ENCODE measurements around the gene FHIT. TPM values are rescaled to one million over a fixed set of nuclear protein-coding genes. Genes with fewer than 3 reads are reported as not detected.

Gene FHIT
- total and polyA plus RNA-seq, 4 donors = 2.1 to 14.7 (median 6.6) TPM

GRCh38 chr3:61057464-61057863 is 193.8 kb downstream of the FHIT start:
- Histone ChIP-seq H3K36me3 (ENCODE audit: control insufficient read depth in 4 of 4, insufficient read depth in 3 of 4, low read depth in 1 of 4, low read length in 3 of 4) (no peaks in the 10 kb centered on the region), H3K27me3 (ENCODE audit: control insufficient read depth in 4 of 4, insufficient read depth in 4 of 4, low read length in 3 of 4) (no peaks in the 10 kb centered on the region), H3K4me3 (ENCODE audit: low read depth in 1 of 3, low read length in 3 of 3) (no peak overlapping the region), H3K27ac (ENCODE audit: low read depth in 1 of 2, low read length in 2 of 2) (no peak overlapping the region), H3K9me3 (ENCODE audit: control insufficient read depth in 4 of 4, low read length in 3 of 4) (no peaks in the 10 kb centered on the region), H3K9ac (ENCODE audit: low read depth in 1 of 2, low read length in 2 of 2) (no peak overlapping the region), H3K4me1 (ENCODE audit: control insufficient read depth in 4 of 4, insufficient read depth in 4 of 4, low read length in 3 of 4) (peaks cover 0 to 4% (median 2%) of the 10 kb centered on the region in 4 donors)
- WGBS = 88% methylated on average over 4 of the region's 4 CpGs
- TF ChIP-seq FOXA1 (IDR thresholded peaks at IDR 0.05) (no peak), EGR1 (IDR thresholded peaks at IDR 0.05; ENCODE audit: low read depth in 2 of 2) (no peak), NR2F2 (IDR thresholded peaks at IDR 0.05) (no peak), HNF4A (conservative IDR thresholded peaks at IDR 0.05) (no peak), FOXA2 (IDR thresholded peaks at IDR 0.05) (no peak), ZBTB33 (IDR thresholded peaks at IDR 0.05) (no peak), JUND (IDR thresholded peaks at IDR 0.05) (no peak), TAF1 (conservative IDR thresholded peaks at IDR 0.05) (no peak), HNF4G (IDR thresholded peaks at IDR 0.05) (no peak), GABPA (IDR thresholded peaks at IDR 0.05 in 1 of 2, conservative IDR thresholded peaks at IDR 0.05 in 1 of 2) (no peak), RAD21 (IDR thresholded peaks at IDR 0.05) (no peak), CTCF (IDR thresholded peaks at IDR 0.05; ENCODE audit: low read depth, low read length, missing input control) (no peak)
- TF ChIP-seq, protein P1, sequence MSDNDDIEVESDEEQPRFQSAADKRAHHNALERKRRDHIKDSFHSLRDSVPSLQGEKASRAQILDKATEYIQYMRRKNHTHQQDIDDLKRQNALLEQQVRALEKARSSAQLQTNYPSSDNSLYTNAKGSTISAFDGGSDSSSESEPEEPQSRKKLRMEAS (IDR thresholded peaks at IDR 0.05) = no peak
- no peak for DNase-seq (ENCODE audit: low spot score)

DNA sequence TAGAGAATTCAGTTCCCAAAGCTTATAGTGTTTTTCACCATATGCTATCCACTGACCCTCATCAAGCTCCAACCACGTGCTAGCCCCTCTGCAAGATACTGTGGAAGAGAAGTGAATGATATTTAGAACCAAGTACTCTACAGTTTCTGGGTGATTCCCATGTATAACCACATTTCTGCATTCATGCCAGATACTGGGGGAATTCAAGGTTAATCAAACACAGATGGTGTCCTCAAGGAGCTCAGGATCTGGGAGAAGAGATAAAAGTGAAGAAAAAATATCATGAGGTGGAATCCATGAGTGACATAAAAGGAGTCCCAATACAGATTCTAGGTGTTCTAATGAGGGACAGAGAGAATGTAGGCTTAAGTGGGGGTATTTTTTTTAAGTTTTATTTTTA is 195.8 kb downstream of the FHIT start:
- Histone ChIP-seq H3K27ac (ENCODE audit: low read depth in 1 of 2, low read length in 2 of 2) (no peak overlapping the region), H3K9ac (ENCODE audit: low read depth in 1 of 2, low read length in 2 of 2) (no peak overlapping the region), H3K4me3 (ENCODE audit: low read depth in 1 of 3, low read length in 3 of 3) (no peak overlapping the region), H3K27me3 (ENCODE audit: control insufficient read depth in 4 of 4, insufficient read depth in 4 of 4, low read length in 3 of 4) (no peaks in the 10 kb centered on the region), H3K4me1 (ENCODE audit: control insufficient read depth in 4 of 4, insufficient read depth in 4 of 4, low read length in 3 of 4) (peaks cover 0 to 4% (median 2%) of the 10 kb centered on the region in 4 donors), H3K9me3 (ENCODE audit: control insufficient read depth in 4 of 4, low read length in 3 of 4) (no peaks in the 10 kb centered on the region), H3K36me3 (ENCODE audit: control insufficient read depth in 4 of 4, insufficient read depth in 3 of 4, low read depth in 1 of 4, low read length in 3 of 4) (no peaks in the 10 kb centered on the region)
- whole genome bisulfite sequencing = 89% methylated on average over 1 of the region's 1 CpG
- no peak for DNase-seq (ENCODE audit: low spot score)
- TF ChIP-seq ZBTB33 (IDR thresholded peaks at IDR 0.05) = no peak
- no peak for TF ChIP-seq REST (IDR thresholded peaks at IDR 0.05)
- no peak for TF ChIP-seq RXRA (IDR thresholded peaks at IDR 0.05)
- no peak for TF ChIP-seq HNF4A (conservative IDR thresholded peaks at IDR 0.05)
- no peak for TF ChIP-seq NR2F2 (IDR thresholded peaks at IDR 0.05)
- no peak for TF ChIP-seq FOXA1 (IDR thresholded peaks at IDR 0.05)
- no peak for TF ChIP-seq FOXA2 (IDR thresholded peaks at IDR 0.05)
- TF ChIP-seq YY1 (IDR thresholded peaks at IDR 0.05) = no peak
- TF ChIP-seq EGR1 (IDR thresholded peaks at IDR 0.05; ENCODE audit: low read depth in 2 of 2) = no peak
- no peak for TF ChIP-seq CTCF (IDR thresholded peaks at IDR 0.05; ENCODE audit: low read depth, low read length, missing input control)
- no peak for TF ChIP-seq ATF3 (IDR thresholded peaks at IDR 0.05)
- no peak for TF ChIP-seq HNF4G (IDR thresholded peaks at IDR 0.05)
- no peak for TF ChIP-seq TAF1 (conservative IDR thresholded peaks at IDR 0.05)
- TF ChIP-seq JUND (IDR thresholded peaks at IDR 0.05) = no peak
- no peak for TF ChIP-seq GABPA (IDR thresholded peaks at IDR 0.05 in 1 of 2, conservative IDR thresholded peaks at IDR 0.05 in 1 of 2)
- TF ChIP-seq RAD21 (IDR thresholded peaks at IDR 0.05) = no peak
- TF ChIP-seq SP1 (IDR thresholded peaks at IDR 0.05) = no peak
- TF ChIP-seq, protein P1 (IDR thresholded peaks at IDR 0.05) = no peak

Measured in liver (tissue), 9 donors.